PFSK-1 (cell line): ENCODE results near the gene MACF1.

ENCODE experiments used
- POLR2AphosphoS5 ChIP-seq: IDR thresholded peaks from 2 replicates; pipeline ENCODE4 v1.6.1; 2012; ENCODE audit warnings: low read depth, mild to moderate bottlenecking, control low read depth, low read length, moderate library complexity
- REST ChIP-seq, 2 experiments: IDR thresholded peaks; 2 replicates each; pipeline versions ENCODE4 v1.6.1 to v1.8.0; 2011 to 2012; ENCODE audit warnings: low read depth in 2 of 2, low read length in 2 of 2, control low read depth in 1 of 2, inconsistent platforms in 1 of 2, mild to moderate bottlenecking in 1 of 2, moderate library complexity in 1 of 2; ENCODE audit not compliant: insufficient read depth in 1 of 2
- SIN3A ChIP-seq: IDR thresholded peaks from 2 replicates; pipeline ENCODE4 v1.6.1; 2012; ENCODE audit warnings: mild to moderate bottlenecking, low read length, moderate library complexity, borderline replicate concordance; ENCODE audit not compliant: insufficient read depth
- TAF1 ChIP-seq: IDR thresholded peaks from 2 replicates; pipeline ENCODE4 v1.6.1; 2012; ENCODE audit warnings: low read length, control low read depth, borderline replicate concordance; ENCODE audit not compliant: insufficient read depth

- TF ChIP-seq POLR2AphosphoS5 (no peak), SIN3A (no peak), TAF1 (no peak), REST (IDR thresholded peaks at IDR 0.05; ENCODE audit: insufficient read depth in 1 of 2, low read depth in 2 of 2, low read length in 2 of 2) (no peak)
Observed at GRCh38 chr1:39167632-39168209, 36.8 kb upstream of the MACF1 start.
